ENCODE results near the gene CHTF8.

DNA sequence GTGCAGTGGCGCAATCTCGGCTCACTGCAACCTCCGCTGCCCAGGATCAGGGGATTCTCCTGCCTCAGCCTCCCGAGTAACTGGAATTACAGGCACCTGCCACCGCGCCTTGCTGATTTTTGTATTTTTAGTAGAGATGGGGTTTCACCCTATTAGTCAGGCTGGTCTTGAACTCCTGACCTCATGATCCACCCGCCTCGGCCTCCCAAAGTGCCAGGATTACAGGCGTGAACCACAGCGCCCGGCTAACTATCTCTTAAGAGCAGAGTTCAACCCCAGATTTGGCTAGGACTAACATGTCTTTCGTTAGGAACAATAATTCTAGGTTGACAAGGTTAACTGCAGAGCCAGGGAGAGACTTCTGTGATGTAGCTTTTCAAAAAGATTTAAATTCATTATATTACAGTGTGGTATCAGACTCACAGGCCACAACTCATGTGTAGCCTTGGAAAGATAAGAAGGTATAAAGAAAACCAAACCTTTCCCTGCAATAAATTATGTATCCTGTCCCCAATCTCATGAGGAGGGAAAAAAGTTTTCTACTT lies 4.3 kb downstream of the CHTF8 start:
- no peak for TF ChIP-seq POLR2A (IDR thresholded peaks at IDR 0.05; ENCODE audit: low read depth, low read length)
- TF ChIP-seq SPI1 (IDR thresholded peaks at IDR 0.05; ENCODE audit: low read depth, low read length), result no peak
